Brain microvascular endothelial cell (primary cell): ENCODE data around the gene CDH23.

Experiments used
- DNase-seq: peaks from one replicate; pipeline ENCODE4 v3.0.0-alpha.2; 2020
- H3K27ac ChIP-seq: fragments of 250-450 bp; sonication (Bioruptor Pico); 2 replicates; pipeline ENCODE4 v1.5.1; 2020; ENCODE audit warnings: mild to moderate bottlenecking, moderate library complexity
- H3K27me3 ChIP-seq: fragments of 250-450 bp; sonication (Bioruptor Pico); replicated peaks from 2 replicates; pipeline ENCODE4 v1.5.1; 2020; ENCODE audit warnings: mild to moderate bottlenecking
- H3K36me3 ChIP-seq: fragments of 250-450 bp; sonication (Bioruptor Pico); replicated peaks from 2 replicates; pipeline ENCODE4 v1.5.1; 2020; ENCODE audit warnings: mild to moderate bottlenecking
- H3K4me3 ChIP-seq: 2 replicates; pipeline ENCODE4 v1.5.1; 2011; ENCODE audit warnings: low read depth, mild to moderate bottlenecking, control low read depth, low read length, moderate library complexity
- CTCF ChIP-seq: IDR thresholded peaks from 2 replicates; pipeline ENCODE4 v1.5.1; 2011; ENCODE audit warnings: low read depth, mild to moderate bottlenecking, moderate library complexity, low read length, control low read depth, inconsistent platforms; ENCODE audit errors: missing control alignments
- in situ Hi-C: cut with HindIII; loops from 2 replicates; pipeline ENCODE4 v1.10.0; 2017; ENCODE audit warnings: low sequenced_read_pairs, low pct_ligation_motif_present

CDH23 gene

GRCh38 chr10:71615538-71616329 lies 219.0 kb downstream of the CDH23 start:
- Histone ChIP-seq H3K27ac (no peak overlapping the region), H3K4me3 (no peak overlapping the region), H3K27me3 (no peaks in the 10 kb centered on the region), H3K36me3 (no peaks in the 10 kb centered on the region)
- no peak for TF ChIP-seq CTCF
- DNase-seq, result no peak
- in situ Hi-C loops, result no loop called here

GRCh38 chr10:71616817-71617654 lies 220.3 kb downstream of the CDH23 start:
- Histone ChIP-seq H3K4me3 (no peak overlapping the region), H3K27ac (no peak overlapping the region), H3K36me3 (no peaks in the 10 kb centered on the region), H3K27me3 (no peaks in the 10 kb centered on the region)
- in situ Hi-C loops, result no loop called here
- no peak for DNase-seq
- TF ChIP-seq CTCF, result no peak

GRCh38 chr10:71618176-71618575 lies 221.5 kb downstream of the CDH23 start:
- TF ChIP-seq CTCF, result no peak
- no peaks in the 10 kb centered on the region for H3K36me3 ChIP-seq

GRCh38 chr10:71618598-71618997 lies 221.9 kb downstream of the CDH23 start:
- no peak for TF ChIP-seq CTCF
- no peaks in the 10 kb centered on the region for H3K36me3 ChIP-seq
- H3K27me3 ChIP-seq, result no peaks in the 10 kb centered on the region
- no peak for DNase-seq
- H3K27ac ChIP-seq, result no peak overlapping the region
- in situ Hi-C loops, result no loop called here
- no peak overlapping the region for H3K4me3 ChIP-seq

More at GRCh38 chr10:71618176-71618575, 221.5 kb downstream of the CDH23 start:
- Histone ChIP-seq H3K27me3 (no peaks in the 10 kb centered on the region), H3K27ac (no peak overlapping the region), H3K4me3 (no peak overlapping the region)
- no peak for DNase-seq
- in situ Hi-C loops, result no loop called here

- in situ Hi-C loops, result no loop called here
- Histone ChIP-seq H3K27me3 (peaks cover 2% of the 10 kb centered on the region), H3K27ac (no peak overlapping the region), H3K36me3 (no peaks in the 10 kb centered on the region), H3K4me3 (no peak overlapping the region)
- TF ChIP-seq CTCF, result no peak
- no peak for DNase-seq
Measured at GRCh38 chr10:71620642-71621041, 223.9 kb downstream of the CDH23 start.
